MM.1S (cell line): ENCODE results near the gene KRT80.

Source experiments
- DNase-seq: peaks from one replicate; pipeline ENCODE4 v3.0.0-alpha.2; 2015
- H2AFZ ChIP-seq: fragments of 300-600 bp; sonication (generic); 2 replicates; pipeline ENCODE4 v1.6.0; 2016; ENCODE audit warnings: antibody characterized with exemption, low read length
- H3F3A ChIP-seq: fragments of 300-600 bp; sonication (generic); 2 replicates; pipeline ENCODE4 v1.6.1; 2016; ENCODE audit warnings: mild to moderate bottlenecking, antibody characterized with exemption, low read length, moderate library complexity, mixed read lengths; ENCODE audit not compliant: insufficient read depth
- H3K27ac ChIP-seq: fragments of 300-600 bp; sonication (generic); 2 replicates; pipeline ENCODE4 v1.5.1; 2016; ENCODE audit warnings: mild to moderate bottlenecking, low read length
- H3K27me3 ChIP-seq: fragments of 300-600 bp; sonication (generic); replicated peaks from 2 replicates; pipeline ENCODE4 v1.6.0; 2016; ENCODE audit warnings: low read length; ENCODE audit not compliant: insufficient read depth
- H3K36me3 ChIP-seq: fragments of 300-600 bp; sonication (generic); replicated peaks from 2 replicates; pipeline ENCODE4 v1.6.1; 2016; ENCODE audit warnings: mild to moderate bottlenecking, low read length, mixed read lengths; ENCODE audit not compliant: insufficient read depth
- H3K4me1 ChIP-seq: fragments of 300-600 bp; sonication (generic); 2 replicates; pipeline ENCODE4 v1.6.1; 2016; ENCODE audit warnings: low read length, mixed read lengths
- H3K4me2 ChIP-seq: fragments of 300-600 bp; sonication (generic); 2 replicates; pipeline ENCODE4 v1.6.0; 2016; ENCODE audit warnings: low read depth, low read length
- H3K4me3 ChIP-seq: fragments of 300-600 bp; sonication (generic); 2 replicates; pipeline ENCODE4 v1.5.1; 2016; ENCODE audit warnings: low read length, mixed read lengths
- H3K79me2 ChIP-seq: fragments of 300-600 bp; sonication (generic); 2 replicates; pipeline ENCODE4 v1.6.1; 2016; ENCODE audit warnings: mixed run types, low read length, mixed read lengths
- H3K9ac ChIP-seq: fragments of 300-600 bp; sonication (generic); 2 replicates; pipeline ENCODE4 v1.6.1; 2016; ENCODE audit warnings: low read length, mixed read lengths
- H3K9me2 ChIP-seq: fragments of 300-600 bp; sonication (generic); replicated peaks from 2 replicates; pipeline ENCODE4 v1.6.1; 2016; ENCODE audit warnings: mild to moderate bottlenecking, low read length, mixed read lengths; ENCODE audit not compliant: insufficient read depth
- H3K9me3 ChIP-seq: fragments of 300-600 bp; sonication (generic); replicated peaks from 2 replicates; pipeline ENCODE4 v1.6.1; 2016; ENCODE audit warnings: mild to moderate bottlenecking, low read length, mixed read lengths; ENCODE audit not compliant: insufficient read depth
- H4K20me1 ChIP-seq: fragments of 300-600 bp; sonication (generic); 2 replicates; pipeline ENCODE4 v1.6.1; 2016; ENCODE audit warnings: mild to moderate bottlenecking, low read length, moderate library complexity, mixed read lengths; ENCODE audit not compliant: insufficient read depth
- EZH2 ChIP-seq: fragments of 300-600 bp; sonication (generic); optimal IDR thresholded peaks from 2 replicates; pipeline ENCODE3; 2017; ENCODE audit warnings: low read depth, mild to moderate bottlenecking, antibody characterized with exemption, low read length, mixed read lengths
- EZH2phosphoT487 ChIP-seq: fragments of 300-600 bp; sonication (generic); IDR thresholded peaks from 2 replicates; pipeline ENCODE4 v1.6.1; 2018; ENCODE audit warnings: antibody characterized with exemption, low read length
- TF ChIP-seq, protein P1 (sequence below): fragments of 300-600 bp; sonication (generic); IDR thresholded peaks from 2 replicates; pipeline ENCODE4 v1.5.1; 2016; ENCODE audit warnings: antibody characterized with exemption, low read length, mixed read lengths

Gene KRT80

DNA sequence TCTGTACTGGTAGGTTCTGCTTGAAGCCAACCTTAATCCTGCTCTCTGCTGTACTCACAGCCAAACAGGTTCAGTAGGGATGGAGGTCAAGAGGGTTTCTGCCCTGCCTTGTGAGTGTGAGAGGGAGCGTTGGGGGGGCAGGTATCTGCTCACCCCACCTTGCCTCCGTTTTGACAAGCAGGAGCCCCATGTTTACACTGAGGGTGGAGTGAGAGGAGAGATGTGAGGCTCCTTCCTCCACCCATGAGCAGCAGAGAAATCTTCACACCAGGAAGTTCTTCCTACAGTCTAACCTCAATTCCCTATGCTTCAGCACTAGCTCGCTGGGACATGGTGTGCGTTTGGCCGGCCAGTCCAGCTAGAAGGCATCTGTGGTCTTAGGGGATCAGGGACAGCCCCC is 4.2 kb downstream of the KRT80 start:
- H3K4me3 ChIP-seq, result no peak overlapping the region
- DNase-seq, result no peak
- H3K9ac ChIP-seq, result no peak overlapping the region
- no peaks in the 10 kb centered on the region for H4K20me1 ChIP-seq
- H3K9me2 ChIP-seq, result no peaks in the 10 kb centered on the region
- H3K9me3 ChIP-seq, result no peaks in the 10 kb centered on the region
- no peaks in the 10 kb centered on the region for H3K36me3 ChIP-seq
- no peaks in the 10 kb centered on the region for H3F3A ChIP-seq
- H2AFZ ChIP-seq, result no peak overlapping the region
- H3K27ac ChIP-seq, result no peak overlapping the region
- no peaks in the 10 kb centered on the region for H3K79me2 ChIP-seq
- TF ChIP-seq EZH2 (no peak), EZH2phosphoT487 (no peak)
- TF ChIP-seq, protein P1, sequence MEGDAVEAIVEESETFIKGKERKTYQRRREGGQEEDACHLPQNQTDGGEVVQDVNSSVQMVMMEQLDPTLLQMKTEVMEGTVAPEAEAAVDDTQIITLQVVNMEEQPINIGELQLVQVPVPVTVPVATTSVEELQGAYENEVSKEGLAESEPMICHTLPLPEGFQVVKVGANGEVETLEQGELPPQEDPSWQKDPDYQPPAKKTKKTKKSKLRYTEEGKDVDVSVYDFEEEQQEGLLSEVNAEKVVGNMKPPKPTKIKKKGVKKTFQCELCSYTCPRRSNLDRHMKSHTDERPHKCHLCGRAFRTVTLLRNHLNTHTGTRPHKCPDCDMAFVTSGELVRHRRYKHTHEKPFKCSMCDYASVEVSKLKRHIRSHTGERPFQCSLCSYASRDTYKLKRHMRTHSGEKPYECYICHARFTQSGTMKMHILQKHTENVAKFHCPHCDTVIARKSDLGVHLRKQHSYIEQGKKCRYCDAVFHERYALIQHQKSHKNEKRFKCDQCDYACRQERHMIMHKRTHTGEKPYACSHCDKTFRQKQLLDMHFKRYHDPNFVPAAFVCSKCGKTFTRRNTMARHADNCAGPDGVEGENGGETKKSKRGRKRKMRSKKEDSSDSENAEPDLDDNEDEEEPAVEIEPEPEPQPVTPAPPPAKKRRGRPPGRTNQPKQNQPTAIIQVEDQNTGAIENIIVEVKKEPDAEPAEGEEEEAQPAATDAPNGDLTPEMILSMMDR, result no peak
- H3K27me3 ChIP-seq, result peaks cover 33% of the 10 kb centered on the region
- H3K4me1 ChIP-seq, result 0 out of 2 replicates have a peak, but pooled peaks cover 4% of the 10 kb centered on the region
- H3K4me2 ChIP-seq, result no peak overlapping the region

DNA sequence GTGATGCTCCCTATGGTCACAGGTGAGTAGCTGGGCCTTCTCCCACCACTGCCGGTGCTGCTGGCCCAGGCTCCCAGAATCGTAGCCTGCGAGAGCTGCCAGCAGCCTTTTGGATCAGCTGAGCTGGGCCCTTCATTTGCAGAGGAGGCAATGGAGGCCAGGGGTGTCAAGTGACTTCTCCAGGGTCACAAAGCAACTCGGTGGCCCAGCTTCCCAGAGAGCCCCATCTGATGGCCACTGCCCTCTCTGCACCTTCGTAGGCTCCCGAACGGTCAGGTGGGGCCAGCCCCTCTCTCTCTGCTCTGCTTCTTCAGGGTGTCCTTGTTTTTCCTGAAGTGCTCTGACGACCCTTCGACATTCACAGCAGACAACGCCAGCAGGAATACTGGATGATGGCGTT is 4.6 kb downstream of the KRT80 start:
- no peak for DNase-seq
- Histone ChIP-seq H3K4me3 (no peak overlapping the region), H3K79me2 (no peaks in the 10 kb centered on the region), H3K9me2 (no peaks in the 10 kb centered on the region), H3F3A (no peaks in the 10 kb centered on the region), H3K9ac (no peak overlapping the region), H4K20me1 (no peaks in the 10 kb centered on the region), H3K4me2 (no peak overlapping the region), H3K9me3 (no peaks in the 10 kb centered on the region), H3K4me1 (0 out of 2 replicates have a peak, but pooled peaks cover 4% of the 10 kb centered on the region), H3K27me3 (peaks cover 29% of the 10 kb centered on the region), H3K36me3 (no peaks in the 10 kb centered on the region), H3K27ac (no peak overlapping the region), H2AFZ (no peak overlapping the region)
- TF ChIP-seq EZH2 (no peak), EZH2phosphoT487 (no peak)
- TF ChIP-seq, protein P1, result no peak

GRCh38 chr12:52186118-52186840 is 5.5 kb downstream of the KRT80 start:
- DNase-seq, result no peak
- Histone ChIP-seq H4K20me1 (no peaks in the 10 kb centered on the region), H3K79me2 (no peaks in the 10 kb centered on the region), H3K27ac (no peak overlapping the region), H3K4me1 (0 out of 2 replicates have a peak, but pooled peaks cover 4% of the 10 kb centered on the region), H3K9me2 (no peaks in the 10 kb centered on the region), H2AFZ (no peak overlapping the region), H3K9me3 (no peaks in the 10 kb centered on the region), H3K4me2 (no peak overlapping the region), H3K36me3 (no peaks in the 10 kb centered on the region), H3F3A (no peaks in the 10 kb centered on the region), H3K9ac (no peak overlapping the region), H3K27me3 (peaks cover 29% of the 10 kb centered on the region), H3K4me3 (no peak overlapping the region)
- no peak for TF ChIP-seq EZH2
- TF ChIP-seq, protein P1, result no peak
- TF ChIP-seq EZH2phosphoT487, result no peak
